SH-SY5Y (cell line): ENCODE measurements around the gene KERA.

Experiments
- GATA2 ChIP-seq: IDR thresholded peaks from 2 replicates; pipeline ENCODE4 v1.6.1; 2011; ENCODE audit warnings: mild to moderate bottlenecking, low read depth, low read length
- GATA3 ChIP-seq: IDR thresholded peaks from 2 replicates; pipeline ENCODE4 v1.6.1; 2011; ENCODE audit warnings: low read depth, mild to moderate bottlenecking, low read length, moderate library complexity

GRCh38 chr12:91094957-91095356 is 37.1 kb upstream of the KERA start:
- TF ChIP-seq GATA2 (no peak), GATA3 (no peak)
